Lower leg skin (tissue), 3 donors: ENCODE data around the gene STARD13.

Source experiments
- CTCF ChIP-seq, 3 donors: fragments of 450-650 bp; IDR thresholded peaks; one replicate each; pipeline ENCODE4 v1.5.1; 2016; ENCODE audit warnings: antibody characterized with exemption in 3 of 3, mild to moderate bottlenecking in 3 of 3, moderate library complexity in 2 of 3
- POLR2A ChIP-seq, 2 donors: fragments of 450-650 bp; IDR thresholded peaks; one replicate each; pipeline ENCODE4 v1.6.1; 2016 to 2017; ENCODE audit warnings: antibody characterized with exemption in 2 of 2, mild to moderate bottlenecking in 1 of 2, moderate library complexity in 1 of 2

- TF ChIP-seq POLR2A (IDR thresholded peaks at IDR 0.05) (no peak), CTCF (IDR thresholded peaks at IDR 0.05) (no peak)
Observed at GRCh38 chr13:33116321-33117010, 169.1 kb downstream of the STARD13 start.
